ENCODE results near the gene ALPP. TPM values are rescaled to one million over a fixed set of nuclear protein-coding genes. Genes with fewer than 3 reads are reported as not detected.

ALPP gene
- total RNA-seq, 1 donor from 2014 or later = not detected

- Histone ChIP-seq H3F3A (ENCODE audit: low read depth) (peaks cover 7% of the 10 kb centered on the region), H3K4me2 (peak overlapping the region; percentile 39), H3K4me3 (peak overlapping the region; percentile 11), H3K9me3 (ENCODE audit: low read depth) (no peaks in the 10 kb centered on the region), H3K9ac (no peak overlapping the region), H4K20me1 (ENCODE audit: low read depth) (no peaks in the 10 kb centered on the region), H2AFZ (replicated peaks) (no peak overlapping the region), H3K27ac (no peak overlapping the region), H3K27me3 (peaks cover 81% of the 10 kb centered on the region), H3K4me1 (peaks cover 8% of the 10 kb centered on the region), H3K36me3 (no peaks in the 10 kb centered on the region), H3K79me2 (ENCODE audit: low read depth) (no peaks in the 10 kb centered on the region)
- TF ChIP-seq EZH2 (IDR thresholded peaks at IDR 0.05) = peak; percentile 85
- TF ChIP-seq EZH2phosphoT487 (IDR thresholded peaks at IDR 0.05) = peak; percentile 77
- no peak for TF ChIP-seq CTCF (IDR thresholded peaks at IDR 0.05)
- H3K9me3 Mint-ChIP-seq = peaks cover 3% of the 10 kb centered on the region
- H3K36me3 Mint-ChIP-seq = no peaks in the 10 kb centered on the region
- DNase-seq (ENCODE audit: low spot score) = peak; percentile 32
- peaks cover 8% of the 10 kb centered on the region for H3K4me1 Mint-ChIP-seq
- H3K27ac Mint-ChIP-seq = no peak overlapping the region
- H3K4me3 Mint-ChIP-seq = no peak overlapping the region
- H3K27me3 Mint-ChIP-seq (ENCODE audit: insufficient read depth, low read depth) = peaks cover 72% of the 10 kb centered on the region
Measured at GRCh38 chr2:232386740-232387450, 8.3 kb downstream of the ALPP start.

- H3K27ac Mint-ChIP-seq = no peak overlapping the region
- peak overlapping the region; percentile 52 for H3K4me3 Mint-ChIP-seq
Measured at GRCh38 chr2:232387451-232388171, 9.1 kb downstream of the ALPP start.

GRCh38 chr2:232388324-232388891 lies 9.9 kb downstream of the ALPP start:
- Histone ChIP-seq H3K4me1 (peaks cover 8% of the 10 kb centered on the region), H4K20me1 (ENCODE audit: low read depth) (no peaks in the 10 kb centered on the region), H2AFZ (replicated peaks) (no peak overlapping the region), H3F3A (ENCODE audit: low read depth) (peaks cover 7% of the 10 kb centered on the region), H3K9ac (no peak overlapping the region), H3K79me2 (ENCODE audit: low read depth) (no peaks in the 10 kb centered on the region), H3K36me3 (no peaks in the 10 kb centered on the region), H3K4me3 (peak overlapping the region; percentile 41), H3K27ac (no peak overlapping the region), H3K9me3 (ENCODE audit: low read depth) (no peaks in the 10 kb centered on the region), H3K27me3 (peaks cover 75% of the 10 kb centered on the region), H3K4me2 (peak overlapping the region; percentile 39)
- TF ChIP-seq EZH2phosphoT487 (IDR thresholded peaks at IDR 0.05) (peak; percentile 66), EZH2 (IDR thresholded peaks at IDR 0.05) (peak; percentile 34), CTCF (IDR thresholded peaks at IDR 0.05) (no peak)
- peaks cover 3% of the 10 kb centered on the region for H3K9me3 Mint-ChIP-seq
- H3K36me3 Mint-ChIP-seq = no peaks in the 10 kb centered on the region
- H3K4me3 Mint-ChIP-seq = no peak overlapping the region
- H3K27me3 Mint-ChIP-seq (ENCODE audit: insufficient read depth, low read depth) = peaks cover 64% of the 10 kb centered on the region
- no peak for DNase-seq (ENCODE audit: low spot score)
- H3K27ac Mint-ChIP-seq = no peak overlapping the region
- H3K4me1 Mint-ChIP-seq = peaks cover 8% of the 10 kb centered on the region

More at GRCh38 chr2:232387451-232388171, 9.1 kb downstream of the ALPP start:
- H3K36me3 ChIP-seq = no peaks in the 10 kb centered on the region
- H3K79me2 ChIP-seq (ENCODE audit: low read depth) = no peaks in the 10 kb centered on the region
- H3K27me3 ChIP-seq = peaks cover 76% of the 10 kb centered on the region
- H3K4me3 ChIP-seq = peak overlapping the region; percentile 41
- no peak overlapping the region for H3K9ac ChIP-seq
- peaks cover 72% of the 10 kb centered on the region for H3K27me3 Mint-ChIP-seq (ENCODE audit: insufficient read depth, low read depth)
- H3K9me3 ChIP-seq (ENCODE audit: low read depth) = no peaks in the 10 kb centered on the region
- H3F3A ChIP-seq (ENCODE audit: low read depth) = peaks cover 7% of the 10 kb centered on the region
- H3K4me1 Mint-ChIP-seq = peaks cover 8% of the 10 kb centered on the region
- peaks cover 3% of the 10 kb centered on the region for H3K9me3 Mint-ChIP-seq
- no peaks in the 10 kb centered on the region for H4K20me1 ChIP-seq (ENCODE audit: low read depth)
- H2AFZ ChIP-seq (replicated peaks) = peak overlapping the region; percentile 19
- no peak overlapping the region for H3K27ac ChIP-seq
- H3K4me2 ChIP-seq = peak overlapping the region; percentile 39
- no peaks in the 10 kb centered on the region for H3K36me3 Mint-ChIP-seq
- H3K4me1 ChIP-seq = peaks cover 8% of the 10 kb centered on the region
- DNase-seq (ENCODE audit: low spot score) = no peak
- TF ChIP-seq EZH2phosphoT487 (IDR thresholded peaks at IDR 0.05) (peak; percentile 10), CTCF (IDR thresholded peaks at IDR 0.05) (no peak), EZH2 (IDR thresholded peaks at IDR 0.05) (peak; percentile 2)

All from neural progenitor cell (in vitro differentiated cells).